Heart right ventricle (tissue), 16 donors: ENCODE measurements around the gene IGF2BP3. TPM values are rescaled to one million over a fixed set of nuclear protein-coding genes. Genes with fewer than 3 reads are reported as not detected.

ENCODE experiments used
- ATAC-seq, 8 donors: fragments of 200-7000 bp; cut with Tn5 transposase; one replicate each; pipeline ENCODE4 v1.9.1; 2020; ENCODE audit warnings: mild to moderate bottlenecking in 8 of 8, moderate library complexity in 8 of 8, moderate number of reproducible peaks in 1 of 8
- DNase-seq, 2 donors: peaks; one replicate each; pipeline ENCODE4 v3.0.0-alpha.2; 2020
- H3K27ac ChIP-seq, 10 donors: fragments of 200-600 bp; sonication (generic) in 2 of 10; one replicate each; pipeline versions ENCODE4 v1.5.0 to v1.8.0; 2020 to 2022; ENCODE audit warnings: mild to moderate bottlenecking in 3 of 10
- H3K27me3 ChIP-seq, 7 donors: fragments of 200-600 bp; one replicate each; pipeline ENCODE4 v1.8.0; 2021 to 2022; ENCODE audit warnings: mild to moderate bottlenecking in 2 of 7
- H3K36me3 ChIP-seq, 9 donors: fragments of 200-600 bp; sonication (generic) in 1 of 9; one replicate each; pipeline versions ENCODE4 v1.5.0 to v1.8.0; 2020 to 2022; ENCODE audit warnings: mild to moderate bottlenecking in 2 of 9
- H3K4me1 ChIP-seq, 9 donors: fragments of 200-600 bp; sonication (generic) in 1 of 9; one replicate each; pipeline versions ENCODE4 v1.5.0 to v1.8.0; 2020 to 2022; ENCODE audit warnings: mild to moderate bottlenecking in 4 of 9
- H3K4me3 ChIP-seq, 10 donors: fragments of 200-600 bp; sonication (generic) in 2 of 10; one replicate each; pipeline versions ENCODE4 v1.5.0 to v1.8.0; 2020 to 2022; ENCODE audit warnings: mild to moderate bottlenecking in 7 of 10, moderate library complexity in 2 of 10
- H3K9me3 ChIP-seq, 11 donors: fragments of 200-600 bp in 10 of 11; sonication (generic) in 2 of 11; one replicate each; pipeline versions ENCODE4 v1.5.0 to v1.8.0; 2013 to 2022; ENCODE audit warnings: mild to moderate bottlenecking in 2 of 11, control low read depth in 1 of 11, moderate library complexity in 1 of 11
- CTCF ChIP-seq, 9 donors: fragments of 200-600 bp; sonication (generic) in 2 of 9; IDR thresholded peaks; one replicate each; pipeline versions ENCODE4 v1.5.0 to v1.8.0; 2021 to 2022; ENCODE audit warnings: antibody characterized with exemption in 9 of 9, mild to moderate bottlenecking in 5 of 9, moderate library complexity in 1 of 9
- WGBS, 2 donors: extraction: QIAGEN DNeasy Blood & Tissue Kit; methylation state at CpG; one replicate each; pipeline ENCODE4 v1.1.7; 2013; ENCODE audit warnings: inconsistent platforms in 1 of 2; 5-methylcytosine and 5-hydroxymethylcytosine counted together
- intact Hi-C, 10 donors: fragments of 100-400 bp; cut with DNase I; formaldehyde crosslinking; loops; one replicate each; pipeline versions ENCODE4 v1.11.1 to v1.14.2; 2022
- polyA plus RNA-seq, 2 donors: library from polyadenylated mRNA; stranded (reverse); fragments of 200-250 nt; gene quantifications; one replicate each; pipeline ENCODE4 v1.2.3, GENCODE V29; 2013
- total RNA-seq, 10 donors: library from RNA; stranded (reverse); fragmentation: NEBNext Ultra II Directional in 3 of 10; extraction: Animal tissue kit (Norgen Biotek cat#: 25700) in 3 of 10; gene quantifications; one replicate each; pipeline versions ENCODE4 v1.2.1 to v1.2.4, GENCODE V29; 2021 to 2023
- donor health status: Arrhythmogenic right ventricular cardiomyopathy.
- donor health status: ischemic (EF 13 %, LVEDD 7.1; RV severe dilation, severe dysfunction).
- donor health status: healthy with polysubstance abuse.
- donor health status: DM: no; HTN: yes; CAD: no.
- donor health status: DM: no; HTN: no; CAD: no.
- donor health status: ischemic (EF 25% LVEDD 6.9; RV normal size, moderate dysfunction).
- donor health status: ischemic (EF 25% LVEDD 5.7; RV mildly dilated, moderate dysfunction).
- donor health status: healthy.
- donor health status: DM: yes; HTN: yes; CAD: no.
- donor health status: Ischemic cardiomyopathy.
- donor health status: ischemic (EF 35%, LVEDD 5.7; RV mildly dilated, moderate dysfunction).
- donor health status: nonischemic (EF 11% LVEDD 7.7; RV severe dilation, severe dysfunction).
- donor health status: DM: yes; HTN: yes; CAD: no.
- donor health status: PGD.
- donor health status: ischemic (EF 29% LVEDD 5.4; RV normal size, mild dysfunction).
- donor health status: nonischemic (EF 23%, LVEDD 6.1; RV moderate dilation, normal function).

IGF2BP3 gene
- total and polyA plus RNA-seq, 12 donors = 0.16 to 0.60 (median 0.34) TPM; not detected in 8

GRCh38 chr7:23419845-23420244 lies 50.4 kb downstream of the IGF2BP3 start:
- 97 to 100% methylated on average over 1 of the region's 1 CpG for WGBS, 2 donors
- no peaks in the 10 kb centered on the region for H3K4me1 ChIP-seq
- no peak for DNase-seq
- peaks cover 0 to 40% (median 5%) of the 10 kb centered on the region in 7 donors for H3K27me3 ChIP-seq
- intact Hi-C loops = no loop called here
- H3K9me3 ChIP-seq = no peaks in the 10 kb centered on the region
- no peak for TF ChIP-seq CTCF (IDR thresholded peaks at IDR 0.05)
- H3K27ac ChIP-seq = no peak overlapping the region
- ATAC-seq = no peak
- H3K4me3 ChIP-seq = no peak overlapping the region
- H3K36me3 ChIP-seq = no peaks in the 10 kb centered on the region

- intact Hi-C loops = no loop called here
- DNase-seq (no peak), ATAC-seq (no peak)
- Histone ChIP-seq H3K4me1 (no peaks in the 10 kb centered on the region), H3K27me3 (peaks cover 0 to 38% (median 5%) of the 10 kb centered on the region in 7 donors), H3K36me3 (no peaks in the 10 kb centered on the region), H3K27ac (no peak overlapping the region), H3K4me3 (no peak overlapping the region), H3K9me3 (no peaks in the 10 kb centered on the region)
- TF ChIP-seq CTCF (IDR thresholded peaks at IDR 0.05) = no peak
- 65 to 73% methylated on average over 3 of the region's 3 CpGs for WGBS, 2 donors
Measured at GRCh38 chr7:23419160-23419559, 51.1 kb downstream of the IGF2BP3 start.

GRCh38 chr7:23418046-23418445 lies 52.2 kb downstream of the IGF2BP3 start:
- ATAC-seq (no peak), DNase-seq (no peak)
- H3K4me1 ChIP-seq = no peaks in the 10 kb centered on the region

GRCh38 chr7:23415198-23415597 lies 55.1 kb downstream of the IGF2BP3 start:
- H3K27ac ChIP-seq = no peak overlapping the region
- no peak for TF ChIP-seq CTCF (IDR thresholded peaks at IDR 0.05)
- intact Hi-C loops = no loop called here
- whole genome bisulfite sequencing, 2 donors = 97% methylated on average over 37 of the region's 37 CpGs
- peaks cover 0 to 14% (median 0%) of the 10 kb centered on the region in 7 donors for H3K27me3 ChIP-seq
- no peak for ATAC-seq
- no peak for DNase-seq
- no peak overlapping the region for H3K4me3 ChIP-seq
- no peaks in the 10 kb centered on the region for H3K4me1 ChIP-seq
- no peaks in the 10 kb centered on the region for H3K9me3 ChIP-seq
- no peaks in the 10 kb centered on the region for H3K36me3 ChIP-seq

More at GRCh38 chr7:23418046-23418445, 52.2 kb downstream of the IGF2BP3 start:
- no peaks in the 10 kb centered on the region for H3K36me3 ChIP-seq
- H3K27ac ChIP-seq = no peak overlapping the region
- peaks cover 0 to 31% (median 5%) of the 10 kb centered on the region in 7 donors for H3K27me3 ChIP-seq
- no peak overlapping the region for H3K4me3 ChIP-seq
- no peak for TF ChIP-seq CTCF (IDR thresholded peaks at IDR 0.05)
- intact Hi-C loops = no loop called here
- no peaks in the 10 kb centered on the region for H3K9me3 ChIP-seq
